ENCODE measurements around the gene HDLBP.

DNA sequence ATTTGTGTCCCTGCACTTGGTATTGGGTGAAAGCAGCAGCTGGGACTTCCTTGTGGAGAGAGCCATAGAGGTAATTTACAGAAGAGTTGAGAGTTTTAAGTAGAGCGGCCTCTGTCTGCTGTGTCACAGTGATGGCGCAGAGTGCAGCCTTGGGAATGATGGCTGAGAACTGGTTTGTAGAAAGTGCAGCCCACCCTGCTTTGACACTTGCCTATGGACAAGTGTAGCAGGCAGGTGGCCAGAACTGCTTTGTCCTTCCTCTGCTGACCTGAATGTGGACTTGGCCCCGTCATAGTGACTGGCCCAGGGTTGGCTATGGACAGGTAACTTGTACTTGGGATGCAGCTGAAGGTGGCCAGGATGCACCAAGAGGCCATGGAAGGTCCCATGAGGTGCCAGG lies 133.3 kb downstream of the HDLBP start:
- TF ChIP-seq, protein P1, sequence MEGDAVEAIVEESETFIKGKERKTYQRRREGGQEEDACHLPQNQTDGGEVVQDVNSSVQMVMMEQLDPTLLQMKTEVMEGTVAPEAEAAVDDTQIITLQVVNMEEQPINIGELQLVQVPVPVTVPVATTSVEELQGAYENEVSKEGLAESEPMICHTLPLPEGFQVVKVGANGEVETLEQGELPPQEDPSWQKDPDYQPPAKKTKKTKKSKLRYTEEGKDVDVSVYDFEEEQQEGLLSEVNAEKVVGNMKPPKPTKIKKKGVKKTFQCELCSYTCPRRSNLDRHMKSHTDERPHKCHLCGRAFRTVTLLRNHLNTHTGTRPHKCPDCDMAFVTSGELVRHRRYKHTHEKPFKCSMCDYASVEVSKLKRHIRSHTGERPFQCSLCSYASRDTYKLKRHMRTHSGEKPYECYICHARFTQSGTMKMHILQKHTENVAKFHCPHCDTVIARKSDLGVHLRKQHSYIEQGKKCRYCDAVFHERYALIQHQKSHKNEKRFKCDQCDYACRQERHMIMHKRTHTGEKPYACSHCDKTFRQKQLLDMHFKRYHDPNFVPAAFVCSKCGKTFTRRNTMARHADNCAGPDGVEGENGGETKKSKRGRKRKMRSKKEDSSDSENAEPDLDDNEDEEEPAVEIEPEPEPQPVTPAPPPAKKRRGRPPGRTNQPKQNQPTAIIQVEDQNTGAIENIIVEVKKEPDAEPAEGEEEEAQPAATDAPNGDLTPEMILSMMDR (IDR thresholded peaks at IDR 0.05; ENCODE audit: insufficient read depth, low read depth, low read length) = no peak
- TF ChIP-seq EZH2 (IDR thresholded peaks at IDR 0.05; ENCODE audit: insufficient read depth, low read length) = no peak

Measured in astrocyte (in vitro differentiated cells and primary cell).